ENCODE data around the gene MEN1. TPM values are rescaled to one million over a fixed set of nuclear protein-coding genes. Genes with fewer than 3 reads are reported as not detected.

MEN1 gene
- total and polyA plus RNA-seq, 2 of the 13 experiments (the other 11 are each of a cell fraction or from before 2014, with no cell fraction given) = 20.5 to 27.3 TPM

DNA sequence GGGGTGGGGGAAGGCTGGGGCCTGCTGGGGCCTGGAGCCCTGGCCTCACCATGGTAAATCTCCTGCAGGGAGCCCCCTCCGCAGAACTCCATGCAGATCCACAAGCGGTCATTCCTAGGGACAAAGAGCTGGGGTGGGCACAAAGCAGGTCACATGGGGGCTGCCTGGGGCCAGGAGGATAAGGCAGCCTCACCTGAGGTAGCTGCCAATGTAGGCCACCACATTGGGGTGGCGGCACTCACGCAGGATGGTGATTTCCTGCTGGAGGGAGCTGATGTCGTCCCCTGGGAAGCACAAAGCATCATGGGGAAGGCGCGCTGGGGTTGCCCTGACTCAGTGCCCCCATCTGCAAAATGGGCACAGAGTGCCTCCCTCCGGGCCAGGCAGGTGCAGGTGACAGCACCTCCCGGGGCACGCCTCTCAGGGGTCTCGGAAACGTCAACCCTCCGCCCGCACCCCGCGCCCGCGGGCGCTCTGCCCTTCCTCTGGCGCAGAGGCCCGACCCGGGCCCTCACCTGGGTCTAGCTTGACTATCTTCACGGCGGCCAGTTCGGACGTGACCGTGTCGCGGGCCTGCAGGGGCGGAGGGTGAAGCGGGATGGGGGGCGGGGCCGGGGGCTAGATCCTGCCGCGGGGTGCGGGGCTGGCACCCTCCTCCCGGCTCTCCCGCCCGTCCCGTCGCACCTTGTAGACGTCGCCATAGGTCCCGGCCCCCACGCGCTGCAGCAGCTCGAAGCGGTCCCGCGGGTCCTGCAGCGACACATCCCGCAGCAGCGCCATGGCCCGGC lies 7.8 kb downstream of the MEN1 start:
- in situ Hi-C loops (cut with HindIII; ENCODE audit: extremely low pct_ligation_motif_present, low pct_unique_long_range_greater_than_20kb) = loop anchor here (5.0 kb wide), 1 partner anchor 40 kb away; the partner anchor contains the start of gene CDC42BPG
- peak overlapping the region; percentile 25; the same call in 1 of the 2 replicates for H3K9ac ChIP-seq (ENCODE audit: insufficient read depth, low read depth, low read length)
- TF ChIP-seq CREM (IDR thresholded peaks at IDR 0.05) (no peak), CREM (CRISPR knock-in tag; IDR thresholded peaks at IDR 0.05) (no peak), ZNF883 (CRISPR knock-in tag; IDR thresholded peaks at IDR 0.05; ENCODE audit: not compliant biosample characterization) (no peak), NONO (IDR thresholded peaks at IDR 0.05) (no peak), NONO (CRISPR knock-in tag; conservative IDR thresholded peaks at IDR 0.05) (0 out of 2 replicates have a peak, but pooled peaks have one; percentile 30), SIX4 (CRISPR knock-in tag; IDR thresholded peaks at IDR 0.05) (no peak), ZMAT3 (CRISPR knock-in tag; conservative IDR thresholded peaks at IDR 0.05) (no peak), FOSL1 (CRISPR knock-in tag; IDR thresholded peaks at IDR 0.05; ENCODE audit: borderline replicate concordance) (no peak), POLR2AphosphoS5 (IDR thresholded peaks at IDR 0.05; ENCODE audit: low read depth, low read length) (no peak)
- TF ChIP-seq, protein P1, sequence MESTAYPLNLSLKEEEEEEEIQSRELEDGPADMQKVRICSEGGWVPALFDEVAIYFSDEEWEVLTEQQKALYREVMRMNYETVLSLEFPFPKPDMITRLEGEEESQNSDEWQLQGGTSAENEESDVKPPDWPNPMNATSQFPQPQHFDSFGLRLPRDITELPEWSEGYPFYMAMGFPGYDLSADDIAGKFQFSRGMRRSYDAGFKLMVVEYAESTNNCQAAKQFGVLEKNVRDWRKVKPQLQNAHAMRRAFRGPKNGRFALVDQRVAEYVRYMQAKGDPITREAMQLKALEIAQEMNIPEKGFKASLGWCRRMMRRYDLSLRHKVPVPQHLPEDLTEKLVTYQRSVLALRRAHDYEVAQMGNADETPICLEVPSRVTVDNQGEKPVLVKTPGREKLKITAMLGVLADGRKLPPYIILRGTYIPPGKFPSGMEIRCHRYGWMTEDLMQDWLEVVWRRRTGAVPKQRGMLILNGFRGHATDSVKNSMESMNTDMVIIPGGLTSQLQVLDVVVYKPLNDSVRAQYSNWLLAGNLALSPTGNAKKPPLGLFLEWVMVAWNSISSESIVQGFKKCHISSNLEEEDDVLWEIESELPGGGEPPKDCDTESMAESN (CRISPR knock-in tag; conservative IDR thresholded peaks at IDR 0.05) = no peak
- TF ChIP-seq, protein P2, sequence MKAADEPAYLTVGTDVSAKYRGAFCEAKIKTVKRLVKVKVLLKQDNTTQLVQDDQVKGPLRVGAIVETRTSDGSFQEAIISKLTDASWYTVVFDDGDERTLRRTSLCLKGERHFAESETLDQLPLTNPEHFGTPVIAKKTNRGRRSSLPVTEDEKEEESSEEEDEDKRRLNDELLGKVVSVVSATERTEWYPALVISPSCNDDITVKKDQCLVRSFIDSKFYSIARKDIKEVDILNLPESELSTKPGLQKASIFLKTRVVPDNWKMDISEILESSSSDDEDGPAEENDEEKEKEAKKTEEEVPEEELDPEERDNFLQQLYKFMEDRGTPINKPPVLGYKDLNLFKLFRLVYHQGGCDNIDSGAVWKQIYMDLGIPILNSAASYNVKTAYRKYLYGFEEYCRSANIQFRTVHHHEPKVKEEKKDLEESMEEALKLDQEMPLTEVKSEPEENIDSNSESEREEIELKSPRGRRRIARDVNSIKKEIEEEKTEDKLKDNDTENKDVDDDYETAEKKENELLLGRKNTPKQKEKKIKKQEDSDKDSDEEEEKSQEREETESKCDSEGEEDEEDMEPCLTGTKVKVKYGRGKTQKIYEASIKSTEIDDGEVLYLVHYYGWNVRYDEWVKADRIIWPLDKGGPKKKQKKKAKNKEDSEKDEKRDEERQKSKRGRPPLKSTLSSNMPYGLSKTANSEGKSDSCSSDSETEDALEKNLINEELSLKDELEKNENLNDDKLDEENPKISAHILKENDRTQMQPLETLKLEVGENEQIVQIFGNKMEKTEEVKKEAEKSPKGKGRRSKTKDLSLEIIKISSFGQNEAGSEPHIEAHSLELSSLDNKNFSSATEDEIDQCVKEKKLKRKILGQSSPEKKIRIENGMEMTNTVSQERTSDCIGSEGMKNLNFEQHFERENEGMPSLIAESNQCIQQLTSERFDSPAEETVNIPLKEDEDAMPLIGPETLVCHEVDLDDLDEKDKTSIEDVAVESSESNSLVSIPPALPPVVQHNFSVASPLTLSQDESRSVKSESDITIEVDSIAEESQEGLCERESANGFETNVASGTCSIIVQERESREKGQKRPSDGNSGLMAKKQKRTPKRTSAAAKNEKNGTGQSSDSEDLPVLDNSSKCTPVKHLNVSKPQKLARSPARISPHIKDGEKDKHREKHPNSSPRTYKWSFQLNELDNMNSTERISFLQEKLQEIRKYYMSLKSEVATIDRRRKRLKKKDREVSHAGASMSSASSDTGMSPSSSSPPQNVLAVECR (CRISPR knock-in tag; IDR thresholded peaks at IDR 0.05; ENCODE audit: borderline replicate concordance) = 0 out of 2 replicates have a peak, but pooled peaks have one; percentile 8
- TF ChIP-seq, protein P3, sequence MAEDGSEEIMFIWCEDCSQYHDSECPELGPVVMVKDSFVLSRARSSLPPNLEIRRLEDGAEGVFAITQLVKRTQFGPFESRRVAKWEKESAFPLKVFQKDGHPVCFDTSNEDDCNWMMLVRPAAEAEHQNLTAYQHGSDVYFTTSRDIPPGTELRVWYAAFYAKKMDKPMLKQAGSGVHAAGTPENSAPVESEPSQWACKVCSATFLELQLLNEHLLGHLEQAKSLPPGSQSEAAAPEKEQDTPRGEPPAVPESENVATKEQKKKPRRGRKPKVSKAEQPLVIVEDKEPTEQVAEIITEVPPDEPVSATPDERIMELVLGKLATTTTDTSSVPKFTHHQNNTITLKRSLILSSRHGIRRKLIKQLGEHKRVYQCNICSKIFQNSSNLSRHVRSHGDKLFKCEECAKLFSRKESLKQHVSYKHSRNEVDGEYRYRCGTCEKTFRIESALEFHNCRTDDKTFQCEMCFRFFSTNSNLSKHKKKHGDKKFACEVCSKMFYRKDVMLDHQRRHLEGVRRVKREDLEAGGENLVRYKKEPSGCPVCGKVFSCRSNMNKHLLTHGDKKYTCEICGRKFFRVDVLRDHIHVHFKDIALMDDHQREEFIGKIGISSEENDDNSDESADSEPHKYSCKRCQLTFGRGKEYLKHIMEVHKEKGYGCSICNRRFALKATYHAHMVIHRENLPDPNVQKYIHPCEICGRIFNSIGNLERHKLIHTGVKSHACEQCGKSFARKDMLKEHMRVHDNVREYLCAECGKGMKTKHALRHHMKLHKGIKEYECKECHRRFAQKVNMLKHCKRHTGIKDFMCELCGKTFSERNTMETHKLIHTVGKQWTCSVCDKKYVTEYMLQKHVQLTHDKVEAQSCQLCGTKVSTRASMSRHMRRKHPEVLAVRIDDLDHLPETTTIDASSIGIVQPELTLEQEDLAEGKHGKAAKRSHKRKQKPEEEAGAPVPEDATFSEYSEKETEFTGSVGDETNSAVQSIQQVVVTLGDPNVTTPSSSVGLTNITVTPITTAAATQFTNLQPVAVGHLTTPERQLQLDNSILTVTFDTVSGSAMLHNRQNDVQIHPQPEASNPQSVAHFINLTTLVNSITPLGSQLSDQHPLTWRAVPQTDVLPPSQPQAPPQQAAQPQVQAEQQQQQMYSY (CRISPR knock-in tag; IDR thresholded peaks at IDR 0.05) = no peak

More for the DNA sequence above, 7.8 kb downstream of the MEN1 start:
- no peaks in the 10 kb centered on the region for H3K27me3 ChIP-seq (ENCODE audit: control insufficient read depth in 1 of 2, insufficient read depth in 2 of 2, low read length in 2 of 2)
- ATAC-seq = no peak
- FAIRE-seq = no peak
- no peaks in the 10 kb centered on the region for H3K9me3 ChIP-seq (ENCODE audit: low read length)
- BruUV-seq (replicated peaks) = no TSS peak
- ChIA-PET POLR2A (interaction anchor here (1.2 to 2.3 kb wide), 2 partner anchors 24 to 41 kb away, joined by 5 to 10 read pairs; partner anchors contain the start of genes CDC42BPG and SF1), CTCF (ENCODE audit: low intra/inter-chr PET ratio, low total read pairs) (no interaction called here)
- H3K79me2 ChIP-seq (ENCODE audit: insufficient read depth, low read length) = no peaks in the 10 kb centered on the region
- no peak for DNase-seq (ENCODE audit: low spot score)
- H3K27ac ChIP-seq (ENCODE audit: extremely low read length, insufficient read depth, low read length) = no peak overlapping the region
- H3K4me3 ChIP-seq (replicated peaks in 1 of 3; ENCODE audit: insufficient read depth in 1 of 3, low read depth in 2 of 3, low read length in 3 of 3) = peak overlapping the region; percentile 21 to 72 (median 66); a peak in 4 of 6 replicates
- WGBS (ENCODE audit: low lambda C conversion rate) = 30% methylated on average over 16 of the region's 54 CpGs
- H4K20me1 ChIP-seq (ENCODE audit: insufficient read depth, low read length) = no peaks in the 10 kb centered on the region
- H3K4me1 ChIP-seq (ENCODE audit: insufficient read depth, low read length) = peaks cover 56% of the 10 kb centered on the region
- no peak overlapping the region for H2AFZ ChIP-seq (ENCODE audit: low read length)
- intact Hi-C loops (cut with micrococcal nuclease; ENCODE audit: unreplicated experiment) = loop anchor here (2.0 to 5.0 kb wide), 2 partner anchors 24 to 45 kb away; partner anchors contain the start of gene SF1
- peaks cover 9 to 25% of the 10 kb centered on the region in 2 experiments; a peak in 4 of 5 replicates for H3K36me3 ChIP-seq (replicated peaks in 1 of 2; ENCODE audit: control insufficient read depth in 1 of 2, insufficient read depth in 2 of 2, low read length in 2 of 2)
- peak overlapping the region; percentile 75 for H3K4me2 ChIP-seq (ENCODE audit: low read depth, low read length)

All from HepG2 (cell line).